HEK293 (cell line): ENCODE results near the gene YY2.

Experiments used
- GLIS2 ChIP-seq: fragments of 450-650 bp; formaldehyde crosslinking; IDR thresholded peaks from 2 replicates; pipeline ENCODE4 v1.5.1; 2016; ENCODE audit warnings: missing biosample characterization, missing genetic modification characterization
- HIC1 ChIP-seq: fragments of 450-650 bp; formaldehyde crosslinking; IDR thresholded peaks from 2 replicates; pipeline ENCODE4 v1.5.1; 2016; ENCODE audit warnings: missing biosample characterization, missing genetic modification characterization
- HOXA7 ChIP-seq: sonication (generic); formaldehyde crosslinking; IDR thresholded peaks from 2 replicates; pipeline ENCODE4 v1.8.1; 2022; ENCODE audit warnings: missing genetic modification reagents, borderline replicate concordance
- HOXC10 ChIP-seq: sonication (generic); formaldehyde crosslinking; IDR thresholded peaks from 2 replicates; pipeline ENCODE4 v1.8.1; 2023; ENCODE audit warnings: mild to moderate bottlenecking, missing genetic modification reagents
- HOXD13 ChIP-seq: sonication (generic); formaldehyde crosslinking; IDR thresholded peaks from 2 replicates; pipeline ENCODE4 v1.8.0; 2022; ENCODE audit warnings: missing genetic modification reagents, borderline replicate concordance
- MEIS1 ChIP-seq: sonication (generic); formaldehyde crosslinking; IDR thresholded peaks from 2 replicates; pipeline ENCODE4 v1.8.1; 2022; ENCODE audit warnings: missing genetic modification reagents, mild to moderate bottlenecking, borderline replicate concordance
- PBX3 ChIP-seq: sonication (generic); formaldehyde crosslinking; IDR thresholded peaks from 2 replicates; pipeline ENCODE4 v1.8.1; 2022; ENCODE audit warnings: mild to moderate bottlenecking, moderate library complexity, missing genetic modification reagents
- SETDB1 ChIP-seq: IDR thresholded peaks from one replicate; pipeline ENCODE4 v1.6.1; 2017; ENCODE audit warnings: mild to moderate bottlenecking, low read length, moderate library complexity, mixed read lengths; ENCODE audit not compliant: insufficient read length
- SP3 ChIP-seq: fragments of 450-650 bp; formaldehyde crosslinking; IDR thresholded peaks from 2 replicates; pipeline ENCODE4 v1.5.1; 2016; ENCODE audit warnings: missing biosample characterization, missing genetic modification characterization
- ZBTB21 ChIP-seq: fragments of 450-650 bp; formaldehyde crosslinking; IDR thresholded peaks from 2 replicates; pipeline ENCODE4 v1.5.1; 2017; ENCODE audit warnings: missing biosample characterization, missing genetic modification characterization
- ZBTB6 ChIP-seq: fragments of 450-650 bp; formaldehyde crosslinking; IDR thresholded peaks from 2 replicates; pipeline ENCODE4 v1.5.1; 2017; ENCODE audit warnings: missing biosample characterization, missing genetic modification characterization
- ZBTB7A ChIP-seq: fragments of 450-650 bp; formaldehyde crosslinking; IDR thresholded peaks from 2 replicates; pipeline ENCODE4 v1.5.1; 2016; ENCODE audit warnings: low read depth, missing biosample characterization, missing genetic modification characterization
- ZNF10 ChIP-seq: fragments of 450-650 bp; formaldehyde crosslinking; IDR thresholded peaks from 2 replicates; pipeline ENCODE4 v1.5.1; 2017; ENCODE audit warnings: missing biosample characterization, missing genetic modification characterization
- ZNF121 ChIP-seq: fragments of 450-650 bp; formaldehyde crosslinking; IDR thresholded peaks from 2 replicates; pipeline ENCODE4 v1.5.1; 2016; ENCODE audit warnings: missing biosample characterization, missing genetic modification characterization
- ZNF140 ChIP-seq: fragments of 450-650 bp; formaldehyde crosslinking; IDR thresholded peaks from 2 replicates; pipeline ENCODE4 v1.5.1; 2016; ENCODE audit warnings: missing biosample characterization, missing genetic modification characterization
- ZNF16 ChIP-seq: fragments of 450-650 bp; formaldehyde crosslinking; IDR thresholded peaks from 2 replicates; pipeline ENCODE4 v1.5.1; 2016; ENCODE audit warnings: low read depth, missing biosample characterization, missing genetic modification characterization
- ZNF184 ChIP-seq: fragments of 450-650 bp; IDR thresholded peaks from 2 replicates; pipeline ENCODE4 v1.5.1; 2018; ENCODE audit warnings: missing biosample characterization, mild to moderate bottlenecking, missing genetic modification characterization
- ZNF23 ChIP-seq: fragments of 450-650 bp; formaldehyde crosslinking; IDR thresholded peaks from 2 replicates; pipeline ENCODE4 v1.5.1; 2016; ENCODE audit warnings: missing biosample characterization, missing genetic modification characterization, borderline replicate concordance
- ZNF239 ChIP-seq: fragments of 450-650 bp; formaldehyde crosslinking; IDR thresholded peaks from 2 replicates; pipeline ENCODE4 v1.5.1; 2016; ENCODE audit warnings: missing biosample characterization, missing genetic modification characterization
- ZNF26 ChIP-seq: fragments of 450-650 bp; formaldehyde crosslinking; IDR thresholded peaks from 2 replicates; pipeline ENCODE4 v1.5.1; 2016; ENCODE audit warnings: missing biosample characterization, missing genetic modification characterization
- ZNF266 ChIP-seq: fragments of 450-650 bp; formaldehyde crosslinking; IDR thresholded peaks from 2 replicates; pipeline ENCODE4 v1.5.1; 2016; ENCODE audit warnings: missing biosample characterization, missing genetic modification characterization, low read depth
- ZNF398 ChIP-seq: fragments of 450-650 bp; formaldehyde crosslinking; IDR thresholded peaks from 2 replicates; pipeline ENCODE4 v1.5.1; 2017; ENCODE audit warnings: missing biosample characterization, missing genetic modification characterization
- ZNF404 ChIP-seq: fragments of 450-650 bp; formaldehyde crosslinking; IDR thresholded peaks from 2 replicates; pipeline ENCODE4 v1.5.1; 2017; ENCODE audit warnings: missing biosample characterization, missing genetic modification characterization
- ZNF426 ChIP-seq: fragments of 450-650 bp; formaldehyde crosslinking; IDR thresholded peaks from 2 replicates; pipeline ENCODE4 v1.5.1; 2017; ENCODE audit warnings: missing biosample characterization, missing genetic modification characterization, mild to moderate bottlenecking, inconsistent platforms, moderate library complexity
- ZNF501 ChIP-seq: fragments of 450-650 bp; formaldehyde crosslinking; IDR thresholded peaks from 2 replicates; pipeline ENCODE4 v1.5.1; 2016; ENCODE audit warnings: missing biosample characterization, missing genetic modification characterization
- ZNF530 ChIP-seq: fragments of 450-650 bp; formaldehyde crosslinking; IDR thresholded peaks from 2 replicates; pipeline ENCODE4 v1.5.1; 2016; ENCODE audit warnings: low read depth, missing biosample characterization, missing genetic modification characterization
- ZNF560 ChIP-seq: fragments of 450-650 bp; formaldehyde crosslinking; IDR thresholded peaks from 2 replicates; pipeline ENCODE4 v1.5.1; 2017; ENCODE audit warnings: missing biosample characterization, missing genetic modification characterization, borderline replicate concordance
- ZNF658 ChIP-seq: fragments of 450-650 bp; formaldehyde crosslinking; IDR thresholded peaks from 2 replicates; pipeline ENCODE4; 2016; ENCODE audit warnings: missing biosample characterization, missing genetic modification characterization
- ZNF664 ChIP-seq: fragments of 450-650 bp; formaldehyde crosslinking; IDR thresholded peaks from 2 replicates; pipeline ENCODE4 v1.5.1; 2016; ENCODE audit warnings: missing biosample characterization, missing genetic modification characterization
- ZNF692 ChIP-seq: fragments of 450-650 bp; formaldehyde crosslinking; IDR thresholded peaks from 2 replicates; pipeline ENCODE4 v1.5.1; 2016; ENCODE audit warnings: missing biosample characterization, missing genetic modification characterization
- ZSCAN16 ChIP-seq: fragments of 450-650 bp; formaldehyde crosslinking; IDR thresholded peaks from 2 replicates; pipeline ENCODE4 v1.5.1; 2016; ENCODE audit warnings: missing biosample characterization, missing genetic modification characterization

Gene YY2

GRCh38 chrX:21839334-21840192, 16.2 kb upstream of the YY2 start, which contains the start of gene MBTPS2 (continued):
- 0 out of 2 replicates have a peak, but pooled peaks have one; percentile 59 for TF ChIP-seq HOXA7 (CRISPR knock-in tag)
- TF ChIP-seq ZSCAN16, result no peak
- peak; percentile 71; the same call in 1 of the 2 replicates for TF ChIP-seq HOXD13
- no peak for TF ChIP-seq ZNF426 (tag by site-specific recombination)
- no peak for TF ChIP-seq ZNF658 (tag by site-specific recombination)
- no peak for TF ChIP-seq ZNF530
- 0 out of 2 replicates have a peak, but pooled peaks have one; percentile 7 for TF ChIP-seq ZNF398 (tag by site-specific recombination)
- TF ChIP-seq HIC1 (tag by site-specific recombination), result no peak; the same call in 1 of the 2 replicates
- TF ChIP-seq ZNF10 (tag by site-specific recombination), result no peak
- no peak for TF ChIP-seq ZNF404 (tag by site-specific recombination)
- no peak for TF ChIP-seq HOXC10
- no peak for TF ChIP-seq MEIS1 (CRISPR knock-in tag)
- peak; percentile 85 for TF ChIP-seq ZNF692 (tag by site-specific recombination)
- TF ChIP-seq ZNF121 (tag by site-specific recombination), result 0 out of 2 replicates have a peak, but pooled peaks have one; percentile 17
- no peak for TF ChIP-seq ZNF26 (tag by site-specific recombination)
- no peak for TF ChIP-seq ZNF23
- TF ChIP-seq GLIS2 (tag by site-specific recombination), result peak; percentile 28; the same call in 1 of the 2 replicates
- peak; percentile 68; the same call in 1 of the 2 replicates for TF ChIP-seq ZNF184 (tag by site-specific recombination)
- no peak for TF ChIP-seq ZNF266
- TF ChIP-seq ZNF239 (tag by site-specific recombination), result 0 out of 2 replicates have a peak, but pooled peaks have one; percentile 57
- 0 out of 2 replicates have a peak, but pooled peaks have one; percentile 53 for TF ChIP-seq ZBTB7A (tag by site-specific recombination)
- TF ChIP-seq PBX3 (CRISPR knock-in tag), result no peak
- no peak for TF ChIP-seq ZNF560 (tag by site-specific recombination)
- no peak for TF ChIP-seq ZNF16 (tag by site-specific recombination)
- TF ChIP-seq ZBTB6 (tag by site-specific recombination), result peak; percentile 44
- no peak for TF ChIP-seq SETDB1
- peak; percentile 45; the same call in 1 of the 2 replicates for TF ChIP-seq ZNF664 (tag by site-specific recombination)
- peak; percentile 66 for TF ChIP-seq ZBTB21 (tag by site-specific recombination)
- peak; percentile 94 for TF ChIP-seq ZNF501 (tag by site-specific recombination)
- TF ChIP-seq ZNF140 (tag by site-specific recombination), result no peak
- peak; percentile 54 for TF ChIP-seq SP3
